Activated naive CD4-positive, alpha-beta T cell treated with anti-CD3 and anti-CD28 coated beads, Interleukin-2, amount 10 ng/mL, durations not matched to agents 7 days and 5 days (primary cell): ENCODE results near the gene LINS1.

Experiments
- CTCF ChIA-PET: fragments of 350-600 bp; sonication (Branson Sonifier 250); formaldehyde crosslinking; loops from one replicate; lab custom pipeline; 2021; ENCODE audit warnings: antibody characterized with exemption; lab: Charles Lee
- DNase-seq: peaks from one replicate; pipeline ENCODE4 v3.0.0-alpha.2; 2020
- H3K27ac Mint-ChIP-seq: one replicate; pipeline ENCODE4 v1.8.0; 2021; ENCODE audit warnings: mild to moderate bottlenecking, moderate library complexity, mixed read lengths
- H3K27me3 Mint-ChIP-seq: one replicate; pipeline ENCODE4 v1.8.0; 2021; ENCODE audit warnings: mild to moderate bottlenecking, mixed read lengths
- H3K36me3 Mint-ChIP-seq: one replicate; pipeline ENCODE4 v1.8.0; 2021; ENCODE audit warnings: mixed read lengths
- H3K4me1 Mint-ChIP-seq: one replicate; pipeline ENCODE4 v1.8.0; 2021; ENCODE audit warnings: mixed read lengths
- H3K4me3 Mint-ChIP-seq: one replicate; pipeline ENCODE4 v1.8.0; 2021; ENCODE audit warnings: mild to moderate bottlenecking, moderate library complexity, mixed read lengths
- H3K9me3 Mint-ChIP-seq: one replicate; pipeline ENCODE4 v1.8.0; 2021; ENCODE audit warnings: mixed read lengths

The LINS1 gene

GRCh38 chr15:100602064-100602822 lies at the start of gene LINS1, which contains the start of gene ASB7:
TSS of gene LINS1 (minus strand) at chr15:100602184. CDS start at chr15:100580842, 21,342 bp downstream.
TSS of gene ASB7 (plus strand) at chr15:100602589. CDS start at chr15:100612217, 9,628 bp downstream.
- peak; percentile 100 for DNase-seq
- no peaks in the 10 kb centered on the region for H3K27me3 Mint-ChIP-seq
- H3K36me3 Mint-ChIP-seq = peaks cover 52% of the 10 kb centered on the region
- no peak within 1 kb of the TSS for H3K27ac Mint-ChIP-seq
- no peak within 1 kb of the TSS for H3K4me3 Mint-ChIP-seq
- no peaks in the 10 kb centered on the region for H3K9me3 Mint-ChIP-seq
- CTCF ChIA-PET = interaction anchor here (0.6 to 1.8 kb wide), 4 partner anchors 9 to 252 kb away, joined by 3 to 11 read pairs (median 4); no protein-coding TSS in a partner anchor
- peaks cover 62% of the 10 kb centered on the region for H3K4me1 Mint-ChIP-seq

DNA sequence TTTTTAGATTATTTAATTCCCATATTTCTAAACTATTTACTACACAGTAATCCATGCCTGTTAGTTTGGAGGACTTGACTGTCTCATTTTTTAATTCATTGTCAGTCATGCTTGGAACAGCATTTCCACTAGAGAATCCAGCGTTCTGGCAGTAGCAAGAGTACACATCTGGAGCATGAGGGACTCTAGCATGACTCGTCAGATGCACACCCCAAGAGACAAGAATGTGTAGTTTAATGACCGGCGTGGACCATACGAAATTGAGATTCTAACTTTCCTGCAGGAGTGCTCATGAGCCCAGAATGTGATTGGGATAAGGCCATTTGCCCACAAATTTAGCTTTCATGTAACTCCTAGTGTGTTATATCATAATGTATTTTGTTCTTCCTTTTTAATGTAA lies 49.3 kb upstream of the LINS1 start:
- peaks cover 10% of the 10 kb centered on the region for H3K36me3 Mint-ChIP-seq
- CTCF ChIA-PET = interaction anchor here (1.2 to 1.9 kb wide), 2 partner anchors 302 to 312 kb away, joined by 3 to 7 read pairs; no protein-coding TSS in a partner anchor

GRCh38 chr15:100650685-100651084 lies 48.7 kb upstream of the LINS1 start:
- DNase-seq = no peak
- H3K9me3 Mint-ChIP-seq = no peaks in the 10 kb centered on the region
- no peaks in the 10 kb centered on the region for H3K4me1 Mint-ChIP-seq
- H3K27me3 Mint-ChIP-seq = no peaks in the 10 kb centered on the region
- CTCF ChIA-PET = interaction anchor here (0.9 to 1.9 kb wide), 2 partner anchors 301 to 312 kb away, joined by 3 to 7 read pairs; no protein-coding TSS in a partner anchor
- H3K4me3 Mint-ChIP-seq = no peak overlapping the region
- peaks cover 10% of the 10 kb centered on the region for H3K36me3 Mint-ChIP-seq
- H3K27ac Mint-ChIP-seq = no peak overlapping the region

More for the DNA sequence above, 49.3 kb upstream of the LINS1 start:
- Mint-ChIP-seq H3K27me3 (no peaks in the 10 kb centered on the region), H3K4me1 (no peaks in the 10 kb centered on the region), H3K27ac (no peak overlapping the region), H3K9me3 (no peaks in the 10 kb centered on the region), H3K4me3 (no peak overlapping the region)
- DNase-seq = no peak

- CTCF ChIA-PET = interaction anchor here (1.0 kb wide), 1 partner anchor 299 kb away, joined by 3 read pairs; no protein-coding TSS in a partner anchor
- peaks cover 10% of the 10 kb centered on the region for H3K36me3 Mint-ChIP-seq
Observed at GRCh38 chr15:100648951-100649350, 47.0 kb upstream of the LINS1 start.

DNA sequence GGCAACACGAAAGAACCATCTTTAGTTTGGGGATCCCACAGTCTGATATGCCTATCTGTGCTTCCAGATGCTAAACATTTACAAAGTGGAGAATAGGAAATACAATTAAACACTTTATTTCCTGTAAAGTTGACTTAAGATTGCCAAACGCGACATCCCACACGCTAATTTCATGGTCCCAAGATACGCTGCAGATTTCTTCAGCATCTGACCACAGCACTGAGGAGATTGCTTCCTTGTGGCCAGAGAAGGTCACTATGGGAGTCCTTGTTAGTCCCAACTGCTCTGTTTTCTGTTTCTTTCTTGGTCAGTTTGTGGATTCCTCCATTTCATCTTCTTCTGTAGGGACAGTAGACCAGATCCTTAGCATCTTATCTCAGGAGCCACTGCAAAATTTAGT lies 43.7 kb upstream of the LINS1 start:
- no peaks in the 10 kb centered on the region for H3K27me3 Mint-ChIP-seq
- CTCF ChIA-PET = no interaction called here
- no peaks in the 10 kb centered on the region for H3K4me1 Mint-ChIP-seq
- peaks cover 6% of the 10 kb centered on the region for H3K36me3 Mint-ChIP-seq
- no peak overlapping the region for H3K27ac Mint-ChIP-seq
- DNase-seq = no peak
- H3K4me3 Mint-ChIP-seq = no peak overlapping the region
- no peaks in the 10 kb centered on the region for H3K9me3 Mint-ChIP-seq

More at GRCh38 chr15:100648951-100649350, 47.0 kb upstream of the LINS1 start:
- no peaks in the 10 kb centered on the region for H3K4me1 Mint-ChIP-seq
- no peak overlapping the region for H3K27ac Mint-ChIP-seq
- no peak overlapping the region for H3K4me3 Mint-ChIP-seq
- no peak for DNase-seq
- H3K27me3 Mint-ChIP-seq = no peaks in the 10 kb centered on the region
- no peaks in the 10 kb centered on the region for H3K9me3 Mint-ChIP-seq

- Mint-ChIP-seq H3K9me3 (no peaks in the 10 kb centered on the region), H3K27ac (no peak overlapping the region), H3K36me3 (no peaks in the 10 kb centered on the region), H3K27me3 (no peaks in the 10 kb centered on the region), H3K4me3 (no peak overlapping the region), H3K4me1 (no peaks in the 10 kb centered on the region)
- no peak for DNase-seq
- CTCF ChIA-PET = interaction anchor here (1.1 kb wide), 1 partner anchor 365 kb away, joined by 3 read pairs; no protein-coding TSS in a partner anchor
Observed at GRCh38 chr15:100642950-100643338, 41.0 kb upstream of the LINS1 start.

DNA sequence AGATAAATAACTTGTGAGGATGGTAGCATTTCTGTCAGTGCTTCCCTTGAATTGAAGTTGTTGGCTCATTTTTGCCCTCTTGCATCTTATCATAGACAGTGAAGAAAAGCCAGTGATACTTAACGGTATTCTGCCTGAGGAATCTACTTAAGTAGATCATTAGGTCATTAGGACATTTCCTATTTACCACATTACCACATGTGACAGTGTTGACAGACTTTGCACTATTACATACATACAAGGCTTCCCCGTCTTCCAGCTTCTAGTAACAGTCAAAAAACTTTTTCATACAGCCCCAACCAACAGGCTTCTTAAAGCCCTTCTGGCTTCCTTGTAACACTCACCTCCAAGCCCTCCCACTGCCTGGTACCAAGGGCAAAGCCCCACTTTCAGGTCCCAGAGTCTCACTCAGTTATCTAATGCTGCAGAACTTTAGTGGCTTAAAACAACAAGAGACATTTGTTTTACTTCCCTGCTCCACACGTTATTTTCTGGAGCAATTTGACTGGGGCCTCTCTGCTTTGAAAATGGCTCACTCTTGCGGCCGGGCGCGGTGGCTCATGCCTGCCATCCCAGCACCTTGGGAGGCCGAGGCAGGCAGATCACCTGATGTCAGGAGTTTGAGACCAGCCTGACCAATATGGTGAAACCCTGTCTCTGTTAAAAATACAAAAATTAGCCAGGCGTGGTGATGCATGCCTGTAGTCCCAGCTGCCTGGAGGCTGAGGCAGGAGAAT lies 40.4 kb upstream of the LINS1 start:
- Mint-ChIP-seq H3K4me1 (no peaks in the 10 kb centered on the region), H3K36me3 (no peaks in the 10 kb centered on the region), H3K9me3 (no peaks in the 10 kb centered on the region), H3K4me3 (no peak overlapping the region), H3K27ac (no peak overlapping the region), H3K27me3 (no peaks in the 10 kb centered on the region)
- no peak for DNase-seq
- CTCF ChIA-PET = interaction anchor here (1.1 to 1.2 kb wide), 2 partner anchors 17 to 365 kb away, joined by 3 read pairs; no protein-coding TSS in a partner anchor

- CTCF ChIA-PET = interaction anchor here (1.5 kb wide), 1 partner anchor 9 kb away, joined by 3 read pairs; no protein-coding TSS in a partner anchor
- DNase-seq = no peak
- H3K36me3 Mint-ChIP-seq = peaks cover 14% of the 10 kb centered on the region
- H3K4me1 Mint-ChIP-seq = peaks cover 3% of the 10 kb centered on the region
- H3K27ac Mint-ChIP-seq = no peak overlapping the region
- H3K4me3 Mint-ChIP-seq = no peak overlapping the region
- no peaks in the 10 kb centered on the region for H3K9me3 Mint-ChIP-seq
- no peaks in the 10 kb centered on the region for H3K27me3 Mint-ChIP-seq
Observed at GRCh38 chr15:100638177-100638730, 36.3 kb upstream of the LINS1 start.

DNA sequence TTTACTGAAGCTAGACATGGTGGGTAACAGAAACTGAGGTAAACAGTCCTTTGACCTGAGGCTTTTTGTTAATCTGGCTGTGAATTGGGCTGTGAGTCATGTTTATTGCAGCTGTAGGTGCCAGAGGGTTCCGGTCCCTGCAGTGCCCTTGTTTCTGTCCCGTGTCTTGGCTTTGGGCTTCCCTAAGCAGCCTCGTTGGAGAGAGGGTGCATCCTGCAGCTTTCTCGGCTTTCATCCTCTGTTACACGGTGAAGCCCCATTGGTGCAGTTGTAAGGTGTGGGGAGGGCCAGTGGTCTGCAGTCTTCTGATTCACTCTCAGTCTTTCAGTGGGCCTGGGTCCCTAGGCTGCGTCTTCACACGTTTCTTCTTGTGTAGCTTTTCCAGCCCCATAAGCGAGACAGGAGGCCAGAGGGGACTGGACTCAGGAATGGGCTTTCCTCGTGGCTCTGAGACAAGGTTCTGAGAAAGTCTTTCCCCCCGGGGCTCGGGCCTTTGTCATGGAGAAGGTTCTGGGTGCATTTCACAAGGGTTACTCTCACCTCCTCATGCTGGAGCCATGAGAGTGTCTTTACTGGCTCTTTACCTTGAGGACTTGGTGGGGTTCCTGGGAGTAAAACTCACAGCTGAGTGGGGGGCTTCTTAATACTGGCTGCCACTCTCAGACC lies 33.6 kb upstream of the LINS1 start:
- Mint-ChIP-seq H3K27ac (no peak overlapping the region), H3K9me3 (no peaks in the 10 kb centered on the region), H3K27me3 (no peaks in the 10 kb centered on the region), H3K36me3 (peaks cover 35% of the 10 kb centered on the region), H3K4me1 (peaks cover 6% of the 10 kb centered on the region), H3K4me3 (no peak overlapping the region)
- CTCF ChIA-PET = interaction anchor here (0.9 to 2.0 kb wide), 2 partner anchors 28 to 285 kb away, joined by 3 to 6 read pairs; no protein-coding TSS in a partner anchor
- DNase-seq = no peak

DNA sequence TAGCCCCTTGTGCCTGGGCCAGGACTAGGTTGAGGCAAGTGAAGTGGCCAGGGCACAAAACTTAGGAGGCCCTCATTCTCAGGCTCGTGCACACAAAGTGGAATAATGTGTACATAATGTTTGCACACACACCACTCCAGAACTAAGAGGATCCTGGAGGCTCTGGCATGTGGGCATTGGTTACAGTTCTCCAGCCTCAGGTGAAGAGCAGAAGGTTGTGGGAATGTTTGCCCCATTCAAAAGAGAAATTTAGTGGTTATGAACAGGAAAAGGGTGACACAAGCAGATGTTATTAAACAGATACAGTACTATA lies 31.7 kb upstream of the LINS1 start:
- H3K4me1 Mint-ChIP-seq = peaks cover 6% of the 10 kb centered on the region
- no peak overlapping the region for H3K4me3 Mint-ChIP-seq
- peaks cover 51% of the 10 kb centered on the region for H3K36me3 Mint-ChIP-seq
- CTCF ChIA-PET = interaction anchor here (1.1 kb wide), 1 partner anchor 235 kb away, joined by 3 read pairs; no protein-coding TSS in a partner anchor
- no peak for DNase-seq
- no peaks in the 10 kb centered on the region for H3K27me3 Mint-ChIP-seq
- no peaks in the 10 kb centered on the region for H3K9me3 Mint-ChIP-seq
- H3K27ac Mint-ChIP-seq = no peak overlapping the region

- H3K36me3 Mint-ChIP-seq = peaks cover 56% of the 10 kb centered on the region
- H3K4me3 Mint-ChIP-seq = no peak overlapping the region
- no peak for DNase-seq
- H3K4me1 Mint-ChIP-seq = peaks cover 10% of the 10 kb centered on the region
- CTCF ChIA-PET = interaction anchor here (1.4 to 4.4 kb wide), 3 partner anchors 13 to 282 kb away, joined by 5 to 20 read pairs (median 7); no protein-coding TSS in a partner anchor
- no peaks in the 10 kb centered on the region for H3K27me3 Mint-ChIP-seq
- H3K27ac Mint-ChIP-seq = no peak overlapping the region
- no peaks in the 10 kb centered on the region for H3K9me3 Mint-ChIP-seq
Observed at GRCh38 chr15:100631831-100632230, 29.8 kb upstream of the LINS1 start.

GRCh38 chr15:100628746-100629145 lies 26.8 kb upstream of the LINS1 start:
- H3K9me3 Mint-ChIP-seq = no peaks in the 10 kb centered on the region
- peaks cover 49% of the 10 kb centered on the region for H3K36me3 Mint-ChIP-seq

DNA sequence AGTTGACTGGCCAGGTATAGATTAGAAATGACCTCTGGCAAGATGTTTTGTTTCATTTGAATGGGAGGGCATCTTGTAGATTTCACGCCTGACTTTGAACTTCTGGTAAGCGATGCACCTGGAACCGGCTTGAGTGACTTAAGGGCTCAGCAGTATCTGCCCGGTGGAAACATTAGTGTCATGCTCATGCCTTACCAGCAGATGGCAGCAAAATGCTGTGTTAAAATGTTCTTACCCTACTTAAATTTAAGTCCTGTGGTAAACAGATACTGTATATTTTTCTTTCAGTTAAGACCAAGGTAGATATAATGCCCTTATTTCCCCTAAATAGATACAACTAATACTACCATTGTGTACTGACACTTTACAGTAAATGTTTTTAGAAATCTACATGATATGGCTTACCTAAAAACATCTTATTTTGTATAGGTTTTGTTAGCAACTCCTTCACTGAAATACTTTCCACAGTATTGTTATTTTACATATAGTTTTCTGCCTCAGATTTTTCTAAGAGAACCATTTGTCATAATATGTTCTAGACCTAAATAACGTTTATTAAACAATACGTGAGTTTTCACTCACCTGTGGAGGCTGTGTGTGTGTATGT lies 25.9 kb upstream of the LINS1 start:
- Mint-ChIP-seq H3K27ac (no peak overlapping the region), H3K4me3 (no peak overlapping the region), H3K9me3 (no peaks in the 10 kb centered on the region), H3K27me3 (no peaks in the 10 kb centered on the region), H3K36me3 (peaks cover 45% of the 10 kb centered on the region), H3K4me1 (peaks cover 6% of the 10 kb centered on the region)
- CTCF ChIA-PET = interaction anchor here (0.7 to 1.4 kb wide), 3 partner anchors 9 to 379 kb away, joined by 3 to 4 read pairs (median 4); no protein-coding TSS in a partner anchor
- DNase-seq = peak; percentile 74

More at GRCh38 chr15:100628746-100629145, 26.8 kb upstream of the LINS1 start:
- Mint-ChIP-seq H3K4me3 (no peak overlapping the region), H3K27me3 (no peaks in the 10 kb centered on the region), H3K4me1 (peaks cover 10% of the 10 kb centered on the region), H3K27ac (no peak overlapping the region)
- DNase-seq = no peak
- CTCF ChIA-PET = interaction anchor here (0.9 kb wide), 1 partner anchor 243 kb away, joined by 3 read pairs; no protein-coding TSS in a partner anchor
